Measurements from ENCODE around the gene EFNB2.

DNA sequence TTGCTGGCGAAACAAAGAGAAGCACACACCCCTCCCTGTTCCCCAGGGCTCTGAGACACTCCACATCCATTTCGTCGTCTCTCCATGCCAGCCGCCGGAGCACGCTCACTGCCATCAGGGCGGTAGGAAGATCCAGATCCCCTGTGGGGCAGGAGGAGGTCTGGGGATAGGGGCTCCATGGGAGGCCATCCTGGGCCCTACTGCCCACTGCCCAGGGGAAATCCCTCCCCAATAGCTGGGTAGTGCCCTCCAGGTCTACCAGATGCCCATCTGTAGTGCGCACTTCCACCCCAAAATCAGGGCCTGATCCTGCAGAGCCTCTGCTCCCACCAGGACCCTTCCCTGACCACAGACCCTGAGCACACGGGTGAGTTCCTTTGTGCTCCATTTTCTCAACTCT, 80.3 kb downstream of the EFNB2 start:
- TF ChIP-seq, protein P1, sequence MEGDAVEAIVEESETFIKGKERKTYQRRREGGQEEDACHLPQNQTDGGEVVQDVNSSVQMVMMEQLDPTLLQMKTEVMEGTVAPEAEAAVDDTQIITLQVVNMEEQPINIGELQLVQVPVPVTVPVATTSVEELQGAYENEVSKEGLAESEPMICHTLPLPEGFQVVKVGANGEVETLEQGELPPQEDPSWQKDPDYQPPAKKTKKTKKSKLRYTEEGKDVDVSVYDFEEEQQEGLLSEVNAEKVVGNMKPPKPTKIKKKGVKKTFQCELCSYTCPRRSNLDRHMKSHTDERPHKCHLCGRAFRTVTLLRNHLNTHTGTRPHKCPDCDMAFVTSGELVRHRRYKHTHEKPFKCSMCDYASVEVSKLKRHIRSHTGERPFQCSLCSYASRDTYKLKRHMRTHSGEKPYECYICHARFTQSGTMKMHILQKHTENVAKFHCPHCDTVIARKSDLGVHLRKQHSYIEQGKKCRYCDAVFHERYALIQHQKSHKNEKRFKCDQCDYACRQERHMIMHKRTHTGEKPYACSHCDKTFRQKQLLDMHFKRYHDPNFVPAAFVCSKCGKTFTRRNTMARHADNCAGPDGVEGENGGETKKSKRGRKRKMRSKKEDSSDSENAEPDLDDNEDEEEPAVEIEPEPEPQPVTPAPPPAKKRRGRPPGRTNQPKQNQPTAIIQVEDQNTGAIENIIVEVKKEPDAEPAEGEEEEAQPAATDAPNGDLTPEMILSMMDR (IDR thresholded peaks at IDR 0.05; ENCODE audit: low read depth, low read length, poor library complexity, severe bottlenecking), result no peak
- no peak for TF ChIP-seq EZH2phosphoT487 (IDR thresholded peaks at IDR 0.05; ENCODE audit: borderline replicate concordance, low read length)
